Esophagus mucosa (tissue), 1 donor: ENCODE measurements around the gene CT47B1. TPM values are rescaled to one million over a fixed set of nuclear protein-coding genes. Genes with fewer than 3 reads are reported as not detected.
"Not testable (repeated sequence)": the region's sequence is repeated elsewhere in the genome, so short reads cannot be mapped to it uniquely, and the experiment has no call there.

Experiments used
- ATAC-seq: fragments of 200-7000 bp; cut with Tn5 transposase; one replicate; pipeline ENCODE4 v1.9.1; 2020
- total RNA-seq: library from RNA; stranded (reverse); gene quantifications from one replicate; pipeline ENCODE4 v1.2.4, GENCODE V29; 2023
- donor health status: DM: yes; HTN: yes; CAD: no.

CT47B1 gene
- not detected for total RNA-seq

DNA sequence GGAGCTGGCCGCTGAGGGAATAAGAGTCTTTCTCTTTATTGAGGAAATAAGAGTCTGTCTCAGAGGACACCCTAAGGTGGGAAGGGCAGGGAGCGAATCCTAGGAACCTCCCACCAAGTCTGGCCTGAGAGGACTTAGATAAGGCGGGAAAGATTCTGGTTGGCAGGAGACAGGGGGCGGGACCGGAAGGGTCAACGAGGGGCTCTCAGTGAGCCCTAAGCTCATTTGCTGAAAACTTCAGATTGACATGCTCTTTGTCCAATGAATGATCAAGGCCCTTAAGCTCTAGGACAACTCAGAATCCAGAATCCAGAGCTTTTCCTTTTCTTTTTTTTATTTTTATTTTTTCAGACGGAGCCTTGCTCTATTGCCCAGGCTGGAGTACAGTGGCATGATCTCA lies at the start of gene CT47B1:
TSS of gene CT47B1 (minus strand) at position 101 of the 400 bp plus-strand sequence. CDS start 196 bp downstream, outside the sequence.
- ATAC-seq, result not testable (repeated sequence)

DNA sequence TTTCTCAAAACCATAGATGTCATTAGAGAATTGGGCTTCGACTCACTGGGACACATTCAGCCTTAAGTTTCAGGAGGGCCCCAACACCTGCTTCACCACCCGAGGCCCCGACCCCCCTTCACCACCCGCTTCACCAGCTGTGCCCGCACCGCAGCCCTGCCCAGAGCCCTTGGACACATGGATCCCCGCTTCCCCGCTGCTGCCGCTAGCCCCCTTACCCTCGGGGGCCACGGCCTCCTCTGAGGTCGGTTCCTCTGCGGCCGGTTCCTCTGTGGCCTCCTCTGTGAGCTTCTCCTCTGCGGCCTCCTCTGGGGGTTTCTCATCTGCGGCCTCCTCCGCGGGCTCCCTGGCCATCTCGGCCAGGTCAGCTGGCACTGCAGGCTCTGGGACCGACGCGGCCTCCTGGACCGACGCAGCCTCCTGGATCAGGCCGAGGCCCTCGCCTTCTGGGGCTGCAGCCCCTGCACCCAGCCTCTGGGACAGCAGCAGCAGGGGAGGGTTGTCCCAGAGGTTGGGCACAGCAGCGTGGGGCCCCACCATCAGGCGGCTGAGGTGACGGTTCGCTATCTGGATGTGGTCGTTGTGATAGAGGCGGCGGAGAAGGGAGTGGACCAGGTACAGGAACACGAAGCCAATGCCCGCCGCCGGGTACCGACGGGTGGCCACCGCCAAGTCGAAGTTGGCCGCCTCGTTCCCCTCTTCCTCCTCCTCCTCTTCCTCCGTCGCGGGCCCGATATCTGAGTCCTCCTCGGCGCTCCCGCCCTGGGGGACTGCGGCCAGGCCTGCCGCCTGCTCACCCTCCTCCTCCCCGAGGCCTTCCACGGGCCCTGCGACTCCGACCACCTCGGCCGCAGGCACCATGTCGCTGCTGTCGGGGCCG lies 748 bp downstream of the CT47B1 start:
- ATAC-seq, result no peak

DNA sequence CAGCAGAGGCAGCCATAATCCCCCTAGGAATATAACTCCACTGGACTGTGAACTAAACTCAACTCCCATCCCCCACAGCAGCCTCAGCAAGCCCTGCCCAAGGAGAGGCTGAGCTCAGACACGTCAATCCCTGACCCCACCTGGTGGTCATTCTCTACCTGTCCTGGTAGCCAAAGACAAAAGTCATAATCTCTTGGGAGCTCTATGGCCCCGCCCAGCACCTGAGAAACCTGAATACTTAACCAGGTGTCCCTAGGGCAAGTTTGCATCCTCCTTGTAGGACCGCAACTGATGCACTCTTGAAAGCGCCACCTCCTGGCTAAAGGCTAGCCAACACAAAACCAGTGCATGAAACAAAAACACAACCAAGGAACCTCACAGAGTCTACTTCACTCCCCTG lies 18.4 kb downstream of the CT47B1 start:
- ATAC-seq, result no peak

DNA sequence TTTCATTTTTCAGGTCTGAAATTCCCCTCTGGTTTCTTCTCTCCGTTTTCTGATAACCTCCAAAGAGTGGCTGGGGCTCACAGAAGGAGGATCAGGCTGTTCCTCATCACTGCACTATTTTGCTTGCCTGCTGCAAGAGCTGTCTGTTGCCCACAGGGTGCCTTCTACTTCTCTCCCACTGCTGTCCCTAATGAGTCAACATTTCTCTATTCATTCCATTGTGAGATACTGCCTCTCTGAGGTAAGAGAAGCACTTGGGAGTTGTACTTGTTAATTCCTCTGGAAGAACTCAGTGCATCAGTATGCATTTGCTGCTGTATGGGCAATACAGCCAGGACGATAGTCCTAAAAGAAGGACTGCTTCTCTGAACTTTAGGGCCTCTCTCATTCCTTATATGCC lies 34.8 kb downstream of the CT47B1 start:
- ATAC-seq, result no peak

DNA sequence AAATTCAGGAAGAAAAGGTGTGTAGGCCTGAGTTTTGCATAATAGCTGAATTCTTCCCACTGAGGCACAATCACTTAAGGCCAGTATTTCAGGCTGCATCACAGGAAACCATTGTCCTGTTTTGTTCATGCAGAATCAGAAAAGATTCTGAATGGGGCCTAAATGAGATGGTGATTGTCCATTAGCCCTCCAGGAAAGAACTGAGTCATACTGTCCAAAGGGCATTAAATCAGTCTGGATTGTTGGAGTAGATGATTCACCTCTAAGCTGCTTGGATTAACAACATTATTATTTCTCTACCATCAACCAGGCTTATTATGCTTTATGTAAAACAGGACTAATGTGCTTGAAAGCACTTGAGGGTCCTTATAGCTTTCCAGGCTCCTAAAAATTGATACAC lies 36.2 kb downstream of the CT47B1 start:
- ATAC-seq, result no peak

DNA sequence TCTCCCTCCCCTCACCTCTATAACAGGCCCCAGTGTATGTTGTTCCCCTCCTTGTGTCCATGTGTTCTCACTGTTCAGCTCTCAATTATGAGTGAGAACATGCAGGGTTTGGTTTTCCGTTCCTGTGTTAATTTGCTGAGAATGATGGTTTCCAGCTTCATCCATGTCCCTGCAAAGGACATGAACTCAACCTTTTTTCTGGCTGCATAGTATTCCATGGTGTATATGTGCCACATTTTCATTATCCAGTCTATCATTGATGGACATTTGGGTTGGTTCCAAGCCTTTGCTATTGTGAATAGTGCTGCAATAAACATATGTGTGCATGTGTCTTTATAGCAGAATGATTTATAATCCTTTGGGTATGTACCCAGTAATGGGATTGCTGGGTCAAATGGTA lies 48.5 kb downstream of the CT47B1 start:
- ATAC-seq, result not testable (repeated sequence)

DNA sequence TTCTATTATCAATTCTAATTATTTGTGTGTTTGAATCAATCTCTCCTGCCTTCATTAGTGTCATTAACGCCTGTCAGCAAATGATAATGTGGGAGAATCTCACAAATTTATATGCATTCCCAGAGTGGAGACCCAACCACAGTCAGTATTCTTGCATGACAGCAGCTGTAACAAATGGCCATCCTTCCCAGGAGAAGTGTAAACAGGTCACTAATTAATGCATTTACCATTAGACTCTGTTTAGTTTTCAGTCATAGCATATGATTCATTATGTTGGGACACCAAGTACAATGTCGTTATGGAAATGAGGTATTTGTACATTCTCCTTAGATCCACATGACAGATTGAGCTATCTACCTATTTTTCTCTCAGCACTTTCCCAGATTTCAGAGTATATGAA lies 50.5 kb downstream of the CT47B1 start:
- no peak for ATAC-seq

DNA sequence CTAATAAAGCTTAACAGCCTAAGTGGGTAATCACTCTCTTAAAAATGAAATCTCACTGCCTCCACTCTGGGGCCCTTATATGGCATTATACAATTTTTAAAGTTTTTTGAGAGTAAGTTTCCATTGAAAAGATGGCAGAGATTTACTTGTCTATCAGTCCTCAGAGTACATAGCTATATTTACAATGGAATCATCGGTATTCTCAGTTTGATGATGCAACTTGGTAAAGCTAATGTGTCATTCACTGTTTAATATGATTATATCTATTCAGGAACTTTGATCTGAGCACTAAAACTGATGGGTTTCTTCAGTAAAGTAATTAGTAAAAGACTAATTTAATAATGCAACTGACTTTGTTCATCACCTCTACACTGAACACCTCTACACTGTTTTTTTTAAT lies 51.6 kb downstream of the CT47B1 start:
- no peak for ATAC-seq

DNA sequence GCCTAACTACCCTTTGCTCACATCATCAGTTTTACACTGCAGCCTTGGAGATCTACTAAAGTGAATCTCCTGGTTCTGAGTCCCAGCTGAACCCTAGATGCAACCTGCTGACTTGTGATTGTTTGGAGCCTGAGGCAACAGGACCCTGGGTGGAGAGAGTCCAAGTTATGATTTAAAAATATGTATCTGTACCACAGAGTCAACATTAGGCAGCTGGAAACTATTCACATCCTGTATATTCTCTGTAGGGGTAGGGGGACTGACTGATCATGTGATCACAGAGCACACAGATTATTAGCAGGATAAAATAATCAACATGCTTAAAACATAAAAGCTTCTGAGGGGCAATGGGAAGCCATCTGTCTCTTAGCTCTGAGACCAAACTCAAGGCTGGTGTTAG lies 52.1 kb downstream of the CT47B1 start:
- ATAC-seq, result no peak

Other genes starting within 250 kb of the CT47B1 start
- 8.8 TPM for gene C1GALT1C1, start 245.8 kb downstream of the CT47B1 start, total RNA-seq
- gene CT47A11, start 61.3 kb upstream of the CT47B1 start, total RNA-seq, result not detected
- gene CT47A10, start 66.2 kb upstream of the CT47B1 start, total RNA-seq, result not detected
- gene CT47A9, start 71.0 kb upstream of the CT47B1 start, total RNA-seq, result not detected
- not detected for gene CT47A8, start 75.9 kb upstream of the CT47B1 start, total RNA-seq
- gene CT47A7, start 80.7 kb upstream of the CT47B1 start, total RNA-seq, result not detected
- not detected for gene CT47A6, start 85.6 kb upstream of the CT47B1 start, total RNA-seq
- gene CT47A5, start 90.5 kb upstream of the CT47B1 start, total RNA-seq, result not detected
- gene CT47A4, start 95.3 kb upstream of the CT47B1 start, total RNA-seq, result not detected
- not detected for gene CT47A3, start 100.2 kb upstream of the CT47B1 start, total RNA-seq
- gene CT47A2, start 105.1 kb upstream of the CT47B1 start, total RNA-seq, result not detected
- not detected for gene CT47A1, start 109.9 kb upstream of the CT47B1 start, total RNA-seq
- 0.52 TPM for gene GLUD2, start 171.7 kb upstream of the CT47B1 start, total RNA-seq